HG03108 (cell line): Measurements from ENCODE around the gene PXDN.

Source experiments
- ATAC-seq: cut with Tn5 transposase; IDR thresholded peaks from one replicate; pipeline ENCODE4 v1.9.1; 2021; ENCODE audit warnings: moderate library complexity; ENCODE audit not compliant: unreplicated experiment

PXDN gene

DNA sequence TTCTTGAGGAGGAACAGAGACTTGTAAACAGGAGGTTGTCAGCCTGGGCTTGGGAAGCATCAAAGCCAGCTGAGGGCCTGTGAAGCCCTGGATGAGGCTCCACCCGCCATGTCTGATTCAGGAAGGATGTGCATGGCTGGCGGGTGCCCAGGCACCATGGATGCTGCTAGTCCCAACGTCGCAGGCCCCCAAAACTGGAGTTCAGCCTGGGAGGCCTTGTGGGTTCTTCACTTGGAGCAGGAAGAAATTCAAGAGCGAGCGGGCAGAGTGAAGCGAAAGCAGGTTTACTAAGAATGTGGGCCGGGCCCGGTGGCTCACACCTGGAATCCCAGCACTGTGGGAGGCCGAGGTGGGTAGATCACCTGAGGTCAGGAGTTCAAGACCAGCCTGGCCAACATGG is 12.1 kb upstream of the PXDN start:
- ATAC-seq = no peak

DNA sequence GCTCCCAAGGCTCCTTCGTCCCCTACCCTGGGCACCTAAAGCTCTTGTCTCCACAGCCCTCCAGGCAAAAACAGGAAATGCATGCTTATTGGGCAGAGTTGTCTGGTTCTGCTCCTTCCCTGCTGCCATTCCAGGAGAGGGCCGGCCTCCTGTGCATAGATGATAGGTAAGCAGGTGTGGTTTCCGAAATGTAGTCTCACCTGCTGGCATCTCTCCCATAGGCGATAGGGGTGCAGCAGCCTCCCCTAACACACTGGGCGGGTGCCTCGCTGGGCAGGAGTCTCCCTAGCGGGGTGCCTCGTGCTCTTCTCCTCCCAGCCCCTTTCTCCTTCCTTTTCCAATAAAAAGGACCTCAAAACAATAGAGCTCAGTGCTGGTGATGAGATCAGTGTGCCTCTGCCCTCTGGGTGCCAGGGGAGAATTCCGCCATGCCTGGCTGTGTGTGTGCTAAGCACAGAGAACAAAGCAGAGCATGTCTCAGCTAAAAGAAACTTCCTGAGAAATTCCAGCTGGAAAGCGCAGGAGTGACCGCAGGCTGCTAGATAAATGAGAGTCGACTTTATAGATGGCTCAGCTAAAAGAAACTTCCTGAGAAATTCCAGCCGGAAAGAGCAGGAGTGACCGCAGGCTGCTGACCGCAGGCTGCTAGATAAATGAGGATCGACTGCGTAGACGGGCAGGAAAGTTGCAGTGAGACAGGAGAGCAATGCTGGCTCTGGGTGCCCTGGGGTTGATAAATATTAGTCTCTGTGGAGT is 11.3 kb upstream of the PXDN start:
- no peak for ATAC-seq

- ATAC-seq = no peak
Observed at GRCh38 chr2:1754461-1755170, 10.3 kb upstream of the PXDN start.

DNA sequence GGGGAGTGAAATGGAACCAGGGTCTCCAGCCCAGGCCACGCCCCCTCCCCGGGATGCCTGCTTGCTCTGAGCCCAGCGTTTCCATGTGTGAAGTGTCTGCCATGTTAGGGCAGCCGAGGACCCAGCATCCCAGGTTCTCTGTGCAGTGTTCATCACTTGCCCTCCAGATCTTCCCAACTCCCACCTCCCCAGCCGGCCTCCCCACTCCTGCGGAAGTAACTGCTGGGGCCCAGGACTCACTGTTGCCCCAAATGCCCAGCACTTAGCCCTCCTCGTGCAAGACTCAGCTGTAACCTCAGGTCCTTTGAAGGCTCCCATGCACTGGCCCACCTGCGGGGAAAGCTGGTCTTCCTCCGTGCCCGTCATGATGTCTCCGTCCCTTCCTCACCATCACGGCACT is 9.7 kb upstream of the PXDN start:
- ATAC-seq = no peak

- no peak for ATAC-seq
Observed at GRCh38 chr2:1752751-1753150, 8.4 kb upstream of the PXDN start.

- ATAC-seq = no peak
Observed at GRCh38 chr2:1751767-1752725, 7.7 kb upstream of the PXDN start.

DNA sequence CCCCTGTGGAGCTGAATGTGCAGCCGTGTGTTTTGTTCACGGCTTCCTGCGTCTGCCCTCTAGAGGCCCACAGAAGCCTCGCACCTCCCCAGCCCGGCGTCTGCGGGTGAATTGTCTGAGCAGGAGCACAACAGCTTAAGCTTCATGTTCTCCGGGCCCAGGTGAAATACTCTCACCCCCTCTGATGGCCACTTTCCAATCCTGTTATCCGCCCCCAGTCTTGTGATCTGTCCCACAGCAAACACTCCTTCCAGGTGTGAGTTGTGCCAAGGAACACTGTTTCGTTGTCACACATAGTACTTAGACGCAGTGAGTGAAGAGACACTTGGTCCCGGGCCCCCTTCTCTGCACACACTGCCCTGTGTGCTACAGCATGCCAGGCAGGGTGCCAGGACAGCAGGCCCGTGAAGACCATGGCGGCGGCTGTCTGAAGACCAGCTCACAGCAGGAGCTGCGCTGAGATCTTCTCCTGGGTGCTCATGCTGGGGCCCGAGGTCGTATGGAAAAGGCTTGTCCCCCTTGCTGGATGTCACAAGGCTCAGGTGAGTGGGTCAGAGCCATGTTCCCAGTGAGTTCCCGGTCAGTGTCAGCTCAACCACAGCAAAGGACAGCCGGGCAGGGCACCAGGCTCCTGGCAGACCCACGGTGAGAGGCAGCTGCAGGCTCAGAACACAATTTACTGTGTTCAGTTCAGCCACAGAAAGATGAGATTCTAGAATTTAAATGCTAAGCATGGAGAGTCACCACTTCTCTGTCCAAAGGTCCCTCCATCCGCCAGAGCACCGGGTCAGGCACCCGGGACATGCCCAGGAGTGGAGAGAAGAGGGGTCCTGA is 6.8 kb upstream of the PXDN start:
- ATAC-seq = no peak

- no peak for ATAC-seq
Observed at GRCh38 chr2:1750270-1750932, 6.1 kb upstream of the PXDN start.

- no peak for ATAC-seq
Observed at GRCh38 chr2:1749489-1750119, 5.3 kb upstream of the PXDN start.

DNA sequence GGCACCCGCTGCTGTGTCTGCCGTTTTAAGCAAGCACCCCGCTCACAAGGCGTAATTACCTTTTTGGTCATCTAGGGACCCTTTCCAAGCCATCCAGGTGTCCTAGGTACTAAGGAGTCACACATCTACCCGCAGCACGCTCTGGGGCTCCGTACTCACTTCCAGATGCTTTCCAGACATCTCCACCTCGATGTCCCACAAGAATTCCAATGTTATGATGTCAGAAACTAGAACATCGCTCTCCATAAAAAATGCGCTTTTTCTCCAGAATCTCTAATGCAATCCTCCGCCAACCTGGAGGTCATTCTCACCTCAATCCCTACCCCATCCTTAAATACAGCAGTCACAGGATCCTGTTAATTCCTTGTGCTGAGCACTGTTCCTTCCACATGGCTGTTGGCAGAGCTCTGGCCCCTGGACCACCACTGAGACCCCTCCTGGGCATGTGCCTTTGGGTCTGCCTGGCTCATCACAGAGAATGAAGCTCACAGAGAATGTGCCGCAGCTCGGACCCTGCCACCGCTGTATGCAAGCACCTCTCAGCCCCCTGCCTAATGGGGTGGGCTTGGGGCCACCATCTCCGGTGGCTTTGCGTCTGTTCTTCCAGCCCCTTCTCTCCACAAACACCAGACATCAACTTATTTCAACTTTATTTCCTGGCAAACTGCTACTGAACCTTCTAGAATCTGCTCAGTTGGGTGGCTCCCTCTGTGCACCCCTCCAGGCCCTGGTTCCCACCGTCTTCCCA is 4.6 kb upstream of the PXDN start:
- no peak for ATAC-seq

DNA sequence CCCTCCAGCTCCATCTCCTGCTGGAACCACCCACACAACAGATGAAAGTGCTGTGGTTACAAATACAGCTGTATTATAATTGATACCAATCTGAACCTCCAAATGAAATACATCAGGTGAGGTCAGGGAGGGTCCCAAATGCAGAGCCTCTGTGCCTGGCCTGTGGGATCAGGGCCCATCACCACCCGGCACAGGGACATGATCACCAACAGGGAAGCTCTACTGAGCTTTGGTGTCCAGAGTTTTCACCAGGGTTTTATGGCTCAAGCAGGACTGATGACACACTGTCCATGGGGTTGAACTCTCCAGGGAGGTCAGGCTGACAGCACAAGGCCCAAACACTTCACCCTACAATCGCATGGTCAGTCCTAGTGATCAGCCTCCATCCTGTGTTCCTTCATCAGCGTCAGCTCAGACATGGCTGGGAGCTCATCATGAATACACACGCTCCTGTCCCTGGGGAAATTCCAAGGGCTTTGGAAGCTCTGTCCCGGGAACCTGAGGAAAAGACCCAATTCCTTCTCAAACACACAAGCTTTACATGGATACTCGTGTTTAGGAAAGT is 3.9 kb upstream of the PXDN start:
- ATAC-seq = no peak

GRCh38 chr2:1747065-1747941 is 3.0 kb upstream of the PXDN start:
- ATAC-seq = no peak

DNA sequence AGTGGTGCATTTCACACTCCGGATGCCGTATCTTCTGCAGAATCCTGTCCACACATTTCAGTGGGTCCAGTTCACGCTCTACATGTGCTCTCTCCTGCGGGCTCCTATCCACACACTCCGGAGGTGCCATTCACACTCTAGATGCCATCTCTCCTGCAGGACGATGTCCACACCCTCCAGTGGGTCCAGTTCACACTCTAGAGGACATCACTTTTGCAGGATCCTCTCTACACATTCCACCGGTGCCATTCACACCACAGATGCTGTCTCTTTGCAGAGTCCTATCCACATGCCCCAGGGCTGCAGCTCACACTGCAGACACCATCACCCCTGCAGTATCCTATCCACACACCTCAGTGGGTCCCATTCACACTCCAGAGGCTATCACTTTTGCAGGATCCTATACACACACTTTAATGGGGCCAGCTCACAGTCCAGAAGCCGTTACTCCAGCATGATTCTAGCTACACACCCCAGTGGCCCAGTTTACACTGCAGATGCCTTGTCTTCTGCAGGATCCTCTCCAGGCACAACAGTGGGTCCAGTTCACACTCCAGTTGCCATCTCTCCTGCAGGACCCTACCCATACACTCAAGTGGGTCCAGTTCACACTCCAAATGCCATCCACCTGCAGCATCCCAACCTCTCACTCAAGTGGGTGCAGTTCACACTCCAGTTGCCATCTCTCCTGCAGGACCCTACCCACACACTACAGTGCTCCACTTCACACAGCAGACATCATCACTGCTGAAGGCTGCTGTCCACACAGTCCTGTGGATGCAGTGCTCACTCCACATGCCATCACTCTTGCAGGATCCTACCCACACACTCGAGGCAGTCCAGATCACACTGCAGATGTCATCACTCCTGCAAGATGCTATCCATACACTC is 2.1 kb upstream of the PXDN start:
- ATAC-seq = no peak

GRCh38 chr2:1745171-1746023 is 1.1 kb upstream of the PXDN start:
- ATAC-seq = no peak

DNA sequence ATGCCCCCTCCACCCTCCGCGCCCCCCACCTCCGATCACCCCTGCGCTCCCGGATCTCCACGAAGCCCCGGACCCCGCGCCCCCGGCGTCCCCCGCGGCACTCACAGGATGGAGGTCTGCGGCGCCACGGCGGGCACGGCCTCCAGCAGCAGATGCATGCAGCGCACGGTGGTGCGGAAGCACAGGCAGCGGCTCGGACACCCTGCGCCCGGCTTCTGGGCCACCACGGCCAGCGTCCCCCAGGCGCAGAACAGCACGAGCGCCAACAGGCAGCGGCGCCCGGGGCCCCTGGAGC is 217 bp downstream of the PXDN start:
- no peak for ATAC-seq
